ENCODE results near the gene RAPGEF6.
"Not testable (repeated sequence)": the region's sequence is repeated elsewhere in the genome, so short reads cannot be mapped to it uniquely, and the experiment has no call there.

Gene RAPGEF6

GRCh38 chr5:131382407-131383395 is 252.3 kb downstream of the RAPGEF6 start:
- Histone ChIP-seq H3K27me3 (ENCODE audit: low read depth, low read length) (no peaks in the 10 kb centered on the region), H3K9me3 (ENCODE audit: control insufficient read depth in 1 of 2, low read length in 2 of 2) (no peaks in the 10 kb centered on the region), H3K4me3 (ENCODE audit: low read depth in 1 of 2, low read length in 2 of 2) (no peak overlapping the region), H3K27ac (ENCODE audit: low read length) (no peak overlapping the region), H3K36me3 (ENCODE audit: control insufficient read depth in 1 of 2, insufficient read depth in 2 of 2, low read length in 2 of 2) (peaks cover 0 to 11% of the 10 kb centered on the region in 2 donors), H3K4me1 (ENCODE audit: control insufficient read depth in 1 of 2, insufficient read depth in 2 of 2, low read length in 2 of 2) (peaks cover 11 to 27% of the 10 kb centered on the region in 2 donors)

GRCh38 chr5:131381777-131382176 is 253.3 kb downstream of the RAPGEF6 start:
- Histone ChIP-seq H3K9me3 (ENCODE audit: control insufficient read depth in 1 of 2, low read length in 2 of 2) (no peaks in the 10 kb centered on the region), H3K4me1 (ENCODE audit: control insufficient read depth in 1 of 2, insufficient read depth in 2 of 2, low read length in 2 of 2) (peaks cover 11 to 27% of the 10 kb centered on the region in 2 donors), H3K27ac (ENCODE audit: low read length) (no peak overlapping the region), H3K36me3 (ENCODE audit: control insufficient read depth in 1 of 2, insufficient read depth in 2 of 2, low read length in 2 of 2) (peaks cover 0 to 10% of the 10 kb centered on the region in 2 donors), H3K4me3 (ENCODE audit: low read depth in 1 of 2, low read length in 2 of 2) (no peak overlapping the region), H3K27me3 (ENCODE audit: low read depth, low read length) (no peaks in the 10 kb centered on the region)

- Histone ChIP-seq H3K27ac (ENCODE audit: low read length) (peak overlapping the region; percentile 27), H3K36me3 (ENCODE audit: control insufficient read depth in 1 of 2, insufficient read depth in 2 of 2, low read length in 2 of 2) (peaks cover 0 to 2% of the 10 kb centered on the region in 2 donors), H3K9me3 (ENCODE audit: control insufficient read depth in 1 of 2, low read length in 2 of 2) (no peaks in the 10 kb centered on the region), H3K4me1 (ENCODE audit: control insufficient read depth in 1 of 2, insufficient read depth in 2 of 2, low read length in 2 of 2) (peaks cover 11 to 27% of the 10 kb centered on the region in 2 donors), H3K27me3 (ENCODE audit: low read depth, low read length) (no peaks in the 10 kb centered on the region), H3K4me3 (ENCODE audit: low read depth in 1 of 2, low read length in 2 of 2) (no peak overlapping the region)
Measured at GRCh38 chr5:131381021-131381420, 254.0 kb downstream of the RAPGEF6 start.

- H3K4me1 ChIP-seq (ENCODE audit: control insufficient read depth in 1 of 2, insufficient read depth in 2 of 2, low read length in 2 of 2), result peaks cover 11 to 27% of the 10 kb centered on the region in 2 donors
- H3K27ac ChIP-seq (ENCODE audit: low read length); H3K9me3 ChIP-seq (ENCODE audit: control insufficient read depth in 1 of 2, low read length in 2 of 2); H3K36me3 ChIP-seq (ENCODE audit: control insufficient read depth in 1 of 2, insufficient read depth in 2 of 2, low read length in 2 of 2); H3K27me3 ChIP-seq (ENCODE audit: low read depth, low read length); H3K4me3 ChIP-seq (ENCODE audit: low read depth in 1 of 2, low read length in 2 of 2): not testable (repeated sequence)
Measured at GRCh38 chr5:131380238-131380637, 254.8 kb downstream of the RAPGEF6 start.

GRCh38 chr5:131379723-131380122 is 255.3 kb downstream of the RAPGEF6 start:
- Histone ChIP-seq H3K4me1 (ENCODE audit: control insufficient read depth in 1 of 2, insufficient read depth in 2 of 2, low read length in 2 of 2) (peaks cover 14 to 27% of the 10 kb centered on the region in 2 donors), H3K36me3 (ENCODE audit: control insufficient read depth in 1 of 2, insufficient read depth in 2 of 2, low read length in 2 of 2) (no peaks in the 10 kb centered on the region), H3K27me3 (ENCODE audit: low read depth, low read length) (no peaks in the 10 kb centered on the region), H3K9me3 (ENCODE audit: control insufficient read depth in 1 of 2, low read length in 2 of 2) (no peaks in the 10 kb centered on the region), H3K27ac (ENCODE audit: low read length) (peak overlapping the region; percentile 77), H3K4me3 (ENCODE audit: low read depth in 1 of 2, low read length in 2 of 2) (no peak overlapping the region)

- no peak overlapping the region for H3K4me3 ChIP-seq (ENCODE audit: low read depth in 1 of 2, low read length in 2 of 2)
- no peaks in the 10 kb centered on the region for H3K9me3 ChIP-seq (ENCODE audit: control insufficient read depth in 1 of 2, low read length in 2 of 2)
- H3K27me3 ChIP-seq (ENCODE audit: low read depth, low read length), result no peaks in the 10 kb centered on the region
- H3K4me1 ChIP-seq (ENCODE audit: control insufficient read depth in 1 of 2, insufficient read depth in 2 of 2, low read length in 2 of 2), result peaks cover 18 to 27% of the 10 kb centered on the region in 2 donors
- peak overlapping the region; percentile 77 for H3K27ac ChIP-seq (ENCODE audit: low read length)
- no peaks in the 10 kb centered on the region for H3K36me3 ChIP-seq (ENCODE audit: control insufficient read depth in 1 of 2, insufficient read depth in 2 of 2, low read length in 2 of 2)
Measured at GRCh38 chr5:131378721-131379541, 256.1 kb downstream of the RAPGEF6 start.

- Histone ChIP-seq H3K9me3 (ENCODE audit: control insufficient read depth in 1 of 2, low read length in 2 of 2) (no peaks in the 10 kb centered on the region), H3K4me3 (ENCODE audit: low read depth in 1 of 2, low read length in 2 of 2) (no peak overlapping the region), H3K36me3 (ENCODE audit: control insufficient read depth in 1 of 2, insufficient read depth in 2 of 2, low read length in 2 of 2) (no peaks in the 10 kb centered on the region), H3K27ac (ENCODE audit: low read length) (no peak overlapping the region), H3K27me3 (ENCODE audit: low read depth, low read length) (no peaks in the 10 kb centered on the region), H3K4me1 (ENCODE audit: control insufficient read depth in 1 of 2, insufficient read depth in 2 of 2, low read length in 2 of 2) (peaks cover 18 to 27% of the 10 kb centered on the region in 2 donors)
Measured at GRCh38 chr5:131377785-131378325, 257.2 kb downstream of the RAPGEF6 start.

- H3K4me1 ChIP-seq (ENCODE audit: control insufficient read depth in 1 of 2, insufficient read depth in 2 of 2, low read length in 2 of 2), result peaks cover 17 to 25% of the 10 kb centered on the region in 2 donors
- no peaks in the 10 kb centered on the region for H3K27me3 ChIP-seq (ENCODE audit: low read depth, low read length)
- no peaks in the 10 kb centered on the region for H3K36me3 ChIP-seq (ENCODE audit: control insufficient read depth in 1 of 2, insufficient read depth in 2 of 2, low read length in 2 of 2)
- H3K27ac ChIP-seq (ENCODE audit: low read length), result no peak overlapping the region
- no peaks in the 10 kb centered on the region for H3K9me3 ChIP-seq (ENCODE audit: control insufficient read depth in 1 of 2, low read length in 2 of 2)
- H3K4me3 ChIP-seq (ENCODE audit: low read depth in 1 of 2, low read length in 2 of 2), result no peak overlapping the region
Measured at GRCh38 chr5:131377346-131377745, 257.7 kb downstream of the RAPGEF6 start.

GRCh38 chr5:131375351-131375750 is 259.7 kb downstream of the RAPGEF6 start:
- H3K27me3 ChIP-seq (ENCODE audit: low read depth, low read length), result no peaks in the 10 kb centered on the region
- no peak overlapping the region for H3K27ac ChIP-seq (ENCODE audit: low read length)
- H3K36me3 ChIP-seq (ENCODE audit: control insufficient read depth in 1 of 2, insufficient read depth in 2 of 2, low read length in 2 of 2), result no peaks in the 10 kb centered on the region
- no peak overlapping the region for H3K4me3 ChIP-seq (ENCODE audit: low read depth in 1 of 2, low read length in 2 of 2)
- H3K4me1 ChIP-seq (ENCODE audit: control insufficient read depth in 1 of 2, insufficient read depth in 2 of 2, low read length in 2 of 2), result peaks cover 7 to 11% of the 10 kb centered on the region in 2 donors
- no peaks in the 10 kb centered on the region for H3K9me3 ChIP-seq (ENCODE audit: control insufficient read depth in 1 of 2, low read length in 2 of 2)

Measured in muscle layer of duodenum (tissue), 2 donors.